Thoracic aorta (tissue), 2 donors: ENCODE results near the gene IL4I1. TPM values are rescaled to one million over a fixed set of nuclear protein-coding genes. Genes with fewer than 3 reads are reported as not detected.

ENCODE experiments used
- ATAC-seq: fragments of 150-250 bp; one replicate; pipeline ENCODE4 v1.8.0; 2017; ENCODE audit warnings: low read depth; ENCODE audit not compliant: insufficient number of reproducible peaks, low FRiP score
- DNase-seq: peaks from one replicate; pipeline ENCODE4 v3.0.0-alpha.2; 2020; ENCODE audit warnings: low spot score
- H3K27ac ChIP-seq, 2 donors: fragments of 200-600 bp; sonication (generic); 1 replicate in 1 of 2; 2 replicates in 1 of 2; pipeline ENCODE4 v1.5.1; 2016; ENCODE audit warnings: mild to moderate bottlenecking in 2 of 2, moderate library complexity in 2 of 2
- H3K27me3 ChIP-seq: fragments of 200-600 bp; sonication (generic); replicated peaks from 2 replicates; pipeline ENCODE4 v1.6.0; 2016; ENCODE audit warnings: mild to moderate bottlenecking; ENCODE audit not compliant: insufficient read depth
- H3K36me3 ChIP-seq: fragments of 200-600 bp; sonication (generic); one replicate; pipeline ENCODE4 v1.5.1; 2016
- H3K4me1 ChIP-seq, 2 donors: fragments of 200-600 bp; sonication (generic); 1 replicate in 1 of 2; 2 replicates in 1 of 2; pipeline versions ENCODE4 v1.5.1 to v1.6.0; 2016; ENCODE audit warnings: low read depth in 2 of 2, mild to moderate bottlenecking in 1 of 2; ENCODE audit not compliant: control insufficient read depth in 1 of 2
- H3K4me3 ChIP-seq: fragments of 200-600 bp; sonication (generic); 2 replicates; pipeline ENCODE4 v1.5.1; 2016; ENCODE audit warnings: mild to moderate bottlenecking
- H3K9me3 ChIP-seq: fragments of 200-600 bp; sonication (generic); 2 replicates; pipeline ENCODE4 v1.5.1; 2016
- CTCF ChIP-seq: fragments of 200-600 bp; sonication (generic); IDR thresholded peaks from one replicate; pipeline ENCODE4 v1.5.1; 2019; ENCODE audit warnings: antibody characterized with exemption
- total RNA-seq, 2 donors: library from RNA; depleted of rRNA; stranded (reverse); fragments of >200 nt; gene quantifications; one replicate each; pipeline versions ENCODE4 v1.1.0 to v1.2.3, GENCODE V29; 2016

IL4I1 gene
- total RNA-seq, 2 donors from 2014 or later = 1.5 to 2.2 TPM

GRCh38 chr19:49887665-49888509 is 8.8 kb downstream of the IL4I1 start:
- peaks cover 0 to 4% of the 10 kb centered on the region in 2 donors for H3K4me1 ChIP-seq
- no peaks in the 10 kb centered on the region for H3K27me3 ChIP-seq
- no peak overlapping the region for H3K4me3 ChIP-seq
- no peak for DNase-seq
- H3K9me3 ChIP-seq = no peaks in the 10 kb centered on the region
- ATAC-seq = no peak
- peaks cover 21% of the 10 kb centered on the region for H3K36me3 ChIP-seq
- H3K27ac ChIP-seq = no peak overlapping the region
- TF ChIP-seq CTCF = no peak

DNA sequence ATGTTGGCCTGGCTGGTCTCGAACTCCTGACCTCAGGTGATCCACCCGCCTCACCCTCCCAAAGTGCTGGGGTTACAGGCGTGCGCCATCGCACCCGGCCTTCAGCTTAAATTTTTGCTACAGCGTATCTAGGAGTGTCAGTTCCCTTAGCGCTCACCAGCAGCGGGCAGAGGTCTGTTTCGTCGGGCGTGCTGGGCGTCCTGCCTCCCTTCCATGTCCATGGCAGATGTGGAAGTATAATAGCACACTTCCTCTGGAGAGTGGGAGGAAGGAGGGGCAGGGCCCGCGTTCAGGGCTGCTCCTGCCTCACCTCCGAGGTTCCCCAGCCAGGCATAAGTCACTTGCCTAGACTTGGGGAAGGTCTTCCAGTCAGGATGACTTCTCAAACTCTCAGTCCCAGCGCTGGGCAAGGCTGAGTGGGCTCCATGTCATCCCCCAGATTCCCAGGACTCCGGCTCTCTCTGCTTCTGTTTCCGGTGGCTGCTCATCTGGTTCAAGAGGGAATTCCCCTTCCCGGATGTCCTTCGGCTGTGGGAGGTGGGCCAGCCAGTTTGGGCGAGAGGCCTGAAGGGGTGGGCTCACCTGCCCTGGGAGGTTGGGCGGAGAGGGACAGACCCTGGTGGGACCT is 9.5 kb downstream of the IL4I1 start:
- Histone ChIP-seq H3K36me3 (peaks cover 29% of the 10 kb centered on the region), H3K9me3 (no peaks in the 10 kb centered on the region), H3K4me3 (no peak overlapping the region), H3K4me1 (peaks cover 0 to 4% of the 10 kb centered on the region in 2 donors), H3K27ac (no peak overlapping the region), H3K27me3 (no peaks in the 10 kb centered on the region)
- DNase-seq (no peak), ATAC-seq (no peak)
- TF ChIP-seq CTCF = no peak

- H3K36me3 ChIP-seq = peaks cover 48% of the 10 kb centered on the region
- no peak for DNase-seq
- H3K4me1 ChIP-seq = no peaks in the 10 kb centered on the region
These were observed 11.9 kb downstream of the IL4I1 start for GRCh38 chr19:49884760-49885159.

DNA sequence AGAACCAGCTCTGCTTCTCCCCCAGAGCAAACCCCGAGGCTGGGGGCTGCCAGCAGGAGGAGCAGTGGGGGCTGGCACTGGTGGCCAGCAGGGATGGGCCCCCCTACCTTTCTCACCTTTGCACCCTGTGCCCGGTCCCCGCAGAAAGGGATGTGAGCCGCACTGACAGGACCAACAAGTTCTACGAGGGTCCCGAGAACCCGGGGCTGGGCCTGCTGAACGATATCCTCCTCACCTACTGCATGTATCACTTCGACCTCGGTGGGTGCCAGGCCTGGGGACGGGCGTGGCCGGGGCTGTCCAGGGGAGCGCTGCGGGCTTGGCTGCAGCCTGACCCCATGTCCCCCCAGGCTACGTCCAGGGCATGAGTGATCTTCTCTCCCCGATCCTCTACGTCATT is 12.6 kb downstream of the IL4I1 start:
- Histone ChIP-seq H3K36me3 (peaks cover 48% of the 10 kb centered on the region), H3K27me3 (no peaks in the 10 kb centered on the region), H3K9me3 (no peaks in the 10 kb centered on the region), H3K4me1 (peaks cover 0 to 4% of the 10 kb centered on the region in 2 donors), H3K4me3 (no peak overlapping the region), H3K27ac (no peak overlapping the region)
- TF ChIP-seq CTCF = no peak
- no peak for DNase-seq
- no peak for ATAC-seq

More at GRCh38 chr19:49884760-49885159, 11.9 kb downstream of the IL4I1 start:
- Histone ChIP-seq H3K27me3 (no peaks in the 10 kb centered on the region), H3K27ac (no peak overlapping the region), H3K9me3 (no peaks in the 10 kb centered on the region), H3K4me3 (no peak overlapping the region)
- ATAC-seq = no peak
- no peak for TF ChIP-seq CTCF

DNA sequence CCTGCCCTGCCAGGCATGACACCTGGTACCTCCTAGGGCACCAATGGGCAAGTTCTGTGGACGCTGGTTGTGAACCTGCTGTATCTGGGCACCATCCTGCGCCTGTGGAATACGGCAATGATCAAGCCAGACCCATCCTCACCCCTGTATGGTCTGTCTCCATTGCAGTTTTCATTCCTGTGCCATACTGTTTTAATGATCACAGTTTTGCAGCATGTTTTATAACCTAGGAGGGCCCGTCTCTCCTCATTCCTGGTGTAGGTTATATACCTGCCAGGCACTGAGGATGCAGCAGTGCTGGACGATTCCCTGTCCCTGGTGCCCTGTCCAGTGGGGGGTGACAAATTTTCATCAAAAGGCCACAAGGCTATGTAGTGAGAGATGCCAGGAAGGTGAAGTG is 13.6 kb downstream of the IL4I1 start:
- ATAC-seq (no peak), DNase-seq (no peak)
- Histone ChIP-seq H3K27ac (no peak overlapping the region), H3K9me3 (no peaks in the 10 kb centered on the region), H3K4me1 (peaks cover 3 to 14% of the 10 kb centered on the region in 2 donors), H3K36me3 (peaks cover 48% of the 10 kb centered on the region), H3K4me3 (no peak overlapping the region), H3K27me3 (no peaks in the 10 kb centered on the region)
- TF ChIP-seq CTCF = no peak
